ENCODE data around the gene PPCDC. TPM values are rescaled to one million over a fixed set of nuclear protein-coding genes. Genes with fewer than 3 reads are reported as not detected.

PPCDC gene
- total and polyA plus RNA-seq, 4 donors, result 7.4 to 9.3 (median 8.4) TPM

- Histone ChIP-seq H3K36me3 (ENCODE audit: control insufficient read depth in 4 of 4, insufficient read depth in 3 of 4, low read depth in 1 of 4, low read length in 3 of 4) (no peaks in the 10 kb centered on the region), H3K9me3 (ENCODE audit: control insufficient read depth in 4 of 4, low read length in 3 of 4) (no peaks in the 10 kb centered on the region), H3K27ac (ENCODE audit: low read depth in 1 of 2, low read length in 2 of 2) (no peak overlapping the region), H3K9ac (ENCODE audit: low read depth in 1 of 2, low read length in 2 of 2) (no peak overlapping the region), H3K4me1 (ENCODE audit: control insufficient read depth in 4 of 4, insufficient read depth in 4 of 4, low read length in 3 of 4) (peaks cover 7 to 40% (median 25%) of the 10 kb centered on the region in 4 donors), H3K4me3 (ENCODE audit: low read depth in 1 of 3, low read length in 3 of 3) (no peak overlapping the region), H3K27me3 (ENCODE audit: control insufficient read depth in 4 of 4, insufficient read depth in 4 of 4, low read length in 3 of 4) (no peaks in the 10 kb centered on the region)
- 80% methylated on average over 5 of the region's 5 CpGs for WGBS
- DNase-seq (ENCODE audit: low spot score), result no peak
- TF ChIP-seq MAX (IDR thresholded peaks at IDR 0.05) (no peak), FOXA1 (IDR thresholded peaks at IDR 0.05) (no peak), TAF1 (conservative IDR thresholded peaks at IDR 0.05) (no peak), HNF4A (conservative IDR thresholded peaks at IDR 0.05) (peak in 1 of 2 donors; percentile 19), RAD21 (IDR thresholded peaks at IDR 0.05) (no peak), REST (IDR thresholded peaks at IDR 0.05) (no peak), YY1 (IDR thresholded peaks at IDR 0.05) (no peak), NR2F2 (IDR thresholded peaks at IDR 0.05) (no peak), SP1 (IDR thresholded peaks at IDR 0.05) (peak; percentile 9)
These were observed 2.3 kb downstream of the PPCDC start for GRCh38 chr15:75025548-75026260.

GRCh38 chr15:75027551-75027950 lies 4.2 kb downstream of the PPCDC start:
- no peaks in the 10 kb centered on the region for H3K27me3 ChIP-seq (ENCODE audit: control insufficient read depth in 4 of 4, insufficient read depth in 4 of 4, low read length in 3 of 4)
- DNase-seq (ENCODE audit: low spot score), result no peak
- 86% methylated on average over 7 of the region's 7 CpGs for WGBS
- no peak for TF ChIP-seq ATF3 (IDR thresholded peaks at IDR 0.05)
- TF ChIP-seq RAD21 (IDR thresholded peaks at IDR 0.05), result no peak
- no peak for TF ChIP-seq REST (IDR thresholded peaks at IDR 0.05)
- no peak for TF ChIP-seq HNF4G (IDR thresholded peaks at IDR 0.05)
- no peak for TF ChIP-seq JUND (IDR thresholded peaks at IDR 0.05)
- TF ChIP-seq SP1 (IDR thresholded peaks at IDR 0.05), result no peak
- TF ChIP-seq YY1 (IDR thresholded peaks at IDR 0.05), result no peak
- TF ChIP-seq EGR1 (IDR thresholded peaks at IDR 0.05; ENCODE audit: low read depth in 2 of 2), result no peak
- no peak for TF ChIP-seq FOXA2 (IDR thresholded peaks at IDR 0.05)
- TF ChIP-seq TAF1 (conservative IDR thresholded peaks at IDR 0.05), result no peak
- no peak for TF ChIP-seq MAX (IDR thresholded peaks at IDR 0.05)
- TF ChIP-seq RXRA (IDR thresholded peaks at IDR 0.05), result no peak
- no peak for TF ChIP-seq CTCF (IDR thresholded peaks at IDR 0.05; ENCODE audit: low read depth, low read length, missing input control)
- TF ChIP-seq NR2F2 (IDR thresholded peaks at IDR 0.05), result no peak
- no peak for TF ChIP-seq HNF4A (conservative IDR thresholded peaks at IDR 0.05)
- TF ChIP-seq FOXA1 (IDR thresholded peaks at IDR 0.05), result no peak
- no peaks in the 10 kb centered on the region for H3K36me3 ChIP-seq (ENCODE audit: control insufficient read depth in 4 of 4, insufficient read depth in 3 of 4, low read depth in 1 of 4, low read length in 3 of 4)
- H3K9ac ChIP-seq (ENCODE audit: low read depth in 1 of 2, low read length in 2 of 2), result no peak overlapping the region
- no peak overlapping the region for H3K4me3 ChIP-seq (ENCODE audit: low read depth in 1 of 3, low read length in 3 of 3)
- no peak overlapping the region for H3K27ac ChIP-seq (ENCODE audit: low read depth in 1 of 2, low read length in 2 of 2)
- H3K4me1 ChIP-seq (ENCODE audit: control insufficient read depth in 4 of 4, insufficient read depth in 4 of 4, low read length in 3 of 4), result peaks cover 7 to 40% (median 25%) of the 10 kb centered on the region in 4 donors
- no peaks in the 10 kb centered on the region for H3K9me3 ChIP-seq (ENCODE audit: control insufficient read depth in 4 of 4, low read length in 3 of 4)
